NCI-H748 (cell line): ENCODE measurements around the gene NKAIN2.
"Not testable (repeated sequence)": the region's sequence is repeated elsewhere in the genome, so short reads cannot be mapped to it uniquely, and the experiment has no call there.

Source experiments
- DNase-seq: peaks from one replicate; lab custom pipeline; 2025; ENCODE audit not compliant: unreplicated experiment; lab: John Stamatoyannopoulos, UW

The NKAIN2 gene

GRCh38 chr6:124297507-124297906 is 493.8 kb downstream of the NKAIN2 start:
- DNase-seq, result no peak

- peak; percentile 14 for DNase-seq
Observed at GRCh38 chr6:124298730-124299129, 495.1 kb downstream of the NKAIN2 start.

GRCh38 chr6:124300907-124301306 is 497.2 kb downstream of the NKAIN2 start:
- not testable (repeated sequence) for DNase-seq

GRCh38 chr6:124303971-124304370 is 500.3 kb downstream of the NKAIN2 start:
- DNase-seq, result no peak

- DNase-seq, result no peak
Observed at GRCh38 chr6:124310139-124310538, 506.5 kb downstream of the NKAIN2 start.

GRCh38 chr6:124319410-124319809 is 515.7 kb downstream of the NKAIN2 start:
- peak; percentile 90 for DNase-seq

GRCh38 chr6:124324237-124324636 is 520.6 kb downstream of the NKAIN2 start:
- DNase-seq, result no peak

- DNase-seq, result no peak
Observed at GRCh38 chr6:124330197-124330596, 526.5 kb downstream of the NKAIN2 start.

GRCh38 chr6:124334359-124334758 is 530.7 kb downstream of the NKAIN2 start:
- no peak for DNase-seq

GRCh38 chr6:124339610-124340334 is 536.1 kb downstream of the NKAIN2 start:
- DNase-seq, result no peak

- DNase-seq, result not testable (repeated sequence)
Observed at GRCh38 chr6:124348339-124348738, 544.7 kb downstream of the NKAIN2 start.

- DNase-seq, result no peak
Observed at GRCh38 chr6:124355146-124355545, 551.5 kb downstream of the NKAIN2 start.

GRCh38 chr6:124356276-124356810 is 552.7 kb downstream of the NKAIN2 start:
- DNase-seq, result no peak

GRCh38 chr6:124356811-124357210 is 553.1 kb downstream of the NKAIN2 start:
- DNase-seq, result no peak

- no peak for DNase-seq
Observed at GRCh38 chr6:124368131-124368530, 564.5 kb downstream of the NKAIN2 start.

GRCh38 chr6:124371974-124372475 is 568.4 kb downstream of the NKAIN2 start:
- DNase-seq, result no peak

- DNase-seq, result no peak
Observed at GRCh38 chr6:124373386-124373785, 569.7 kb downstream of the NKAIN2 start.

GRCh38 chr6:124389127-124389526 is 585.5 kb downstream of the NKAIN2 start:
- peak; percentile 56 for DNase-seq

- no peak for DNase-seq
Observed at GRCh38 chr6:124393536-124393935, 589.9 kb downstream of the NKAIN2 start.

GRCh38 chr6:124396361-124396760 is 592.7 kb downstream of the NKAIN2 start:
- DNase-seq, result no peak

- peak; percentile 31 for DNase-seq
Observed at GRCh38 chr6:124400261-124400999, 596.8 kb downstream of the NKAIN2 start.

- not testable (repeated sequence) for DNase-seq
Observed at GRCh38 chr6:124410425-124410824, 606.8 kb downstream of the NKAIN2 start.
